ENCODE measurements around the gene CDK15. TPM values are rescaled to one million over a fixed set of nuclear protein-coding genes. Genes with fewer than 3 reads are reported as not detected.
"Not testable (repeated sequence)": the region's sequence is repeated elsewhere in the genome, so short reads cannot be mapped to it uniquely, and the experiment has no call there.

The CDK15 gene
- total and polyA plus RNA-seq, 2 donors (not counting 1 experiment from before 2014, with no cell fraction given) = not detected

DNA sequence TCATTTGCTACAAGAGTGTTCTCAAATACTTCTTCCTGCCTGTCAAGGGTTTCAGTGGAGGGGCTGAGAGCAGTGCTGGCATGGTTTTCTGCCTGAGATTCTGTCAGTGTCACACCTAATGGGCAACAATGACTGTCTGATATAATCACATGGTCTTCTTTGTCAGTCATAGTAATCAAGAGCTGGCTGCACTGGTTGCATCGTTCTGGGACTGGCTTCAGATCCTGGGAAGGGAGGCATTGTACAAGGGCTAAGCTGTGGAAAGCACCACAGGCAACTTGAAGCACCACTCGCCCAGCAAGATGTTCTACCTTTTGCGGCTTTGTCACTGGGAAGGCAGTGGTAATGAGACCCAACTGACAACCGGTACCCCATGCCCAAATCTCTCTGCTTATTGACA, 45.2 kb upstream of the CDK15 start:
- Mint-ChIP-seq H3K27ac (no peak overlapping the region), H3K9me3 (ENCODE audit: insufficient read depth) (no peaks in the 10 kb centered on the region), H3K4me1 (no peaks in the 10 kb centered on the region), H3K27me3 (no peaks in the 10 kb centered on the region), H3K4me3 (no peak overlapping the region)
- intact Hi-C loops (cut with micrococcal nuclease) = no loop called here
- WGBS (ENCODE audit: insufficient coverage) = 98% methylated on average over 4 of the region's 4 CpGs
- no peak overlapping the region for H3K4me3 ChIP-seq (ENCODE audit: control extremely low read depth in 1 of 5, extremely low read depth in 1 of 5, insufficient read depth in 1 of 5, low read depth in 2 of 5, low read length in 4 of 5)
- DNase-seq (no peak), ATAC-seq (ENCODE audit: low read depth) (no peak)
- no peaks in the 10 kb centered on the region for H3K4me1 ChIP-seq (ENCODE audit: control insufficient read depth in 2 of 2, insufficient read depth in 2 of 2, low read length in 2 of 2)
- H3K27ac ChIP-seq (ENCODE audit: low read length in 2 of 2) = no peak overlapping the region
- H3K27me3 ChIP-seq (replicated peaks in 1 of 4; ENCODE audit: control extremely low read depth in 1 of 4, control insufficient read depth in 3 of 4, insufficient read depth in 4 of 4, low read length in 3 of 4) = no peaks in the 10 kb centered on the region
- no peaks in the 10 kb centered on the region for H3K79me2 ChIP-seq (ENCODE audit: control insufficient read depth, insufficient read depth, low read length)
- ChIA-PET CTCF (no interaction called here), POLR2A (no interaction called here)
- no peak for TF ChIP-seq EZH2 (IDR thresholded peaks at IDR 0.05; ENCODE audit: borderline replicate concordance, insufficient read depth, low read depth, low read length, poor library complexity, severe bottlenecking)
- TF ChIP-seq, protein P1, sequence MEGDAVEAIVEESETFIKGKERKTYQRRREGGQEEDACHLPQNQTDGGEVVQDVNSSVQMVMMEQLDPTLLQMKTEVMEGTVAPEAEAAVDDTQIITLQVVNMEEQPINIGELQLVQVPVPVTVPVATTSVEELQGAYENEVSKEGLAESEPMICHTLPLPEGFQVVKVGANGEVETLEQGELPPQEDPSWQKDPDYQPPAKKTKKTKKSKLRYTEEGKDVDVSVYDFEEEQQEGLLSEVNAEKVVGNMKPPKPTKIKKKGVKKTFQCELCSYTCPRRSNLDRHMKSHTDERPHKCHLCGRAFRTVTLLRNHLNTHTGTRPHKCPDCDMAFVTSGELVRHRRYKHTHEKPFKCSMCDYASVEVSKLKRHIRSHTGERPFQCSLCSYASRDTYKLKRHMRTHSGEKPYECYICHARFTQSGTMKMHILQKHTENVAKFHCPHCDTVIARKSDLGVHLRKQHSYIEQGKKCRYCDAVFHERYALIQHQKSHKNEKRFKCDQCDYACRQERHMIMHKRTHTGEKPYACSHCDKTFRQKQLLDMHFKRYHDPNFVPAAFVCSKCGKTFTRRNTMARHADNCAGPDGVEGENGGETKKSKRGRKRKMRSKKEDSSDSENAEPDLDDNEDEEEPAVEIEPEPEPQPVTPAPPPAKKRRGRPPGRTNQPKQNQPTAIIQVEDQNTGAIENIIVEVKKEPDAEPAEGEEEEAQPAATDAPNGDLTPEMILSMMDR (IDR thresholded peaks at IDR 0.05) = no peak
- no peaks in the 10 kb centered on the region for H3K9me3 ChIP-seq (ENCODE audit: control extremely low read depth in 1 of 3, control insufficient read depth in 2 of 3, insufficient read depth in 1 of 3, low read length in 2 of 3)
- no peak overlapping the region for H2AFZ ChIP-seq (ENCODE audit: insufficient read depth, low read depth, low read length, poor library complexity, severe bottlenecking)
- no peaks in the 10 kb centered on the region for H4K20me1 ChIP-seq (ENCODE audit: control insufficient read depth, insufficient read depth, low read length, poor library complexity, severe bottlenecking)
- peaks cover 3 to 9% of the 10 kb centered on the region in 2 experiments for H3K36me3 ChIP-seq (replicated peaks in 1 of 2; ENCODE audit: control extremely low read depth in 1 of 2, control insufficient read depth in 1 of 2, extremely low read depth in 1 of 2, insufficient read depth in 2 of 2, low read length in 1 of 2)
- no peak overlapping the region for H3K9ac ChIP-seq (ENCODE audit: low read length)
- H3K4me2 ChIP-seq (replicated peaks; ENCODE audit: low read depth, low read length, poor library complexity, severe bottlenecking) = no peak overlapping the region

DNA sequence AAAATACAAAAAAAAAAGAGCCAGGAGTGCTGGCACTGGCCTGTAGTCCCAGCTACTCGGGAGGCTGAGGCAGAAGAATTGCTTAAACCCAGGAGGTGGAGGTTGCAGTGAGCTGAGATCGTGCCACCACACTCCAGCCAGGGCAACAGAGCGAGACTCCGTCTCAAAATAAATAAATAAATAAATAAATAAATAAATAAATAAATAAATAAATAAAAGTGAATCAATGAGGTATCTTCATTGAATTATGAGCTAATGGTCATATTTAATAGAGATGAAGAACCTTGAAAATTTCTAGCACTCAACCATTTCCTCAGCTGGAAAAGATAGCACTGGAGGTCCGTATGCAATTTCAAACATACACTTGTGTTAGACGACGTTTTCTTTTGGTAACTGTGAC, 41.9 kb upstream of the CDK15 start:
- H3K4me3 Mint-ChIP-seq; H3K4me1 ChIP-seq (ENCODE audit: control insufficient read depth in 2 of 2, insufficient read depth in 2 of 2, low read length in 2 of 2); H3K27ac Mint-ChIP-seq; H2AFZ ChIP-seq (ENCODE audit: insufficient read depth, low read depth, low read length, poor library complexity, severe bottlenecking); ATAC-seq (ENCODE audit: low read depth); H3K79me2 ChIP-seq (ENCODE audit: control insufficient read depth, insufficient read depth, low read length); POLR2A ChIA-PET; DNase-seq; H3K4me2 ChIP-seq (replicated peaks; ENCODE audit: low read depth, low read length, poor library complexity, severe bottlenecking); H3K9me3 Mint-ChIP-seq (ENCODE audit: insufficient read depth); intact Hi-C loops (cut with micrococcal nuclease); H3K27me3 Mint-ChIP-seq; H3K36me3 ChIP-seq (replicated peaks in 1 of 2; ENCODE audit: control extremely low read depth in 1 of 2, control insufficient read depth in 1 of 2, extremely low read depth in 1 of 2, insufficient read depth in 2 of 2, low read length in 1 of 2); H3K27me3 ChIP-seq (replicated peaks in 1 of 4; ENCODE audit: control extremely low read depth in 1 of 4, control insufficient read depth in 3 of 4, insufficient read depth in 4 of 4, low read length in 3 of 4); H3K27ac ChIP-seq (ENCODE audit: low read length in 2 of 2); H3K4me1 Mint-ChIP-seq; H3K9me3 ChIP-seq (ENCODE audit: control extremely low read depth in 1 of 3, control insufficient read depth in 2 of 3, insufficient read depth in 1 of 3, low read length in 2 of 3); H4K20me1 ChIP-seq (ENCODE audit: control insufficient read depth, insufficient read depth, low read length, poor library complexity, severe bottlenecking); H3K9ac ChIP-seq (ENCODE audit: low read length); H3K4me3 ChIP-seq (ENCODE audit: control extremely low read depth in 1 of 5, extremely low read depth in 1 of 5, insufficient read depth in 1 of 5, low read depth in 2 of 5, low read length in 4 of 5): not testable (repeated sequence)
- CTCF ChIA-PET = interaction anchor here (0.7 kb wide), 1 partner anchor 118 kb away, joined by 4 read pairs; no protein-coding TSS in a partner anchor
- WGBS (ENCODE audit: insufficient coverage) = 93% methylated on average over 3 of the region's 7 CpGs

All from B cell (primary cell).